ENCODE data around the gene HMGCS2.

Gene HMGCS2

DNA sequence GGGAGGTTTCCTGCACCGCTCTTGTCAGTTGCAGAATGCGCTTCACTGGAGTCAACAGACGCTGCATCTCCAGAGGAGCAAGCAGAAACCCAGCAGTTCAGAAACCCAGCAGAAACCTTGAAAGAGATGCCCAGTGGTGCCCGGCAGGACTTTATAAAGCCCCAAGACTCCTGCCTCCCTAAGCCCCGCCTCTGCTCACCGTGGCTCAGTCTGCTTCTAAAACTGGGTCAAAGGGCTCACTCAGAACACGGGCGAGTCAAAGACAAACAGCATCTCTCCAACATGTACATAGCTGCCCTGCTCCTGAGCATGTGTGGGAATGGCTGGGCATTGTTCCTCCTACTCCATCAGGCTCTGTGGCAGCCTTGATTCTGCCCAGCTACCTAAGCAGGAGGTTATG lies at the start of gene HMGCS2:
HMGCS2 (minus strand) TSS at position 128 of the 400 bp plus-strand sequence; CDS start at position 67, 61 bp downstream.
- DNase-seq (ENCODE audit: low read depth) = no peak

DNA sequence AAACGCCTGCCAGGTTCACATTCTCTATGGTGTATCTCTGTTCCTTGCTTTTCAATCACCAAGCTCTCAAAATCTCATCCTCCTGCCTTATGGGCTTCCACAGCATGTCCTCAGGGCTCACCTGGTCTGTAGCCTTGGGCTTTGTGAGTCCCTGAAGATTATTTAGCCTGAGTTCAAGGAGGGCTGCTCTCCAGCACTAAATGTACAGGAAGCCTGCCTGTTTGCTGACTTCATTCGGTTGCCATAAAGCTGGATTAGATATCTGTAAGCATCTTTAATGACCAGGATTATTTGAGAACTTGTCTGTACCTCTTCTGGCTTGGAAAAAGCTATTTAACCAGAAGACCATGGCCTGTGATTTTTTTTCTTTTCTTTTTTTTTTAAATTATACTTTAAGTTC lies 49.5 kb upstream of the HMGCS2 start:
- DNase-seq (ENCODE audit: low read depth) = no peak

DNA sequence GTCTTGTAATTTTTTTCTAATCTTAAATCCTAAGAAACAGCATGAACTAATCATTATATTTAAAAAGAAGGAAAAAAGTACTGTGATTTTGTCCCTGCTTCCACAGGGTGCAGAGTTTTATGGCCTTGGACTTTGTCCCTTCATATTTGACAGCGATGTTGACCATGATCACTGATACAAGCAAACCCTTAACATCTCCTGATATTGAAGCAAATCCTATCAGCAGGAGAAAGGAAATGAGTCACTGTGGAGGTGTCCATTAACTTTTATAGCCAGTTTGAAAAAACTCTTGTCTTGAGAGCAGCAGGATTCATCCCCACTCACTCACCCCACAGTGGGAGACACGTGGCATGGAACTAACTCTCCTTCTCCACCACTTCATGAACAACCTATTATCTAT lies 47.7 kb upstream of the HMGCS2 start:
- no peak for DNase-seq (ENCODE audit: low read depth)

DNA sequence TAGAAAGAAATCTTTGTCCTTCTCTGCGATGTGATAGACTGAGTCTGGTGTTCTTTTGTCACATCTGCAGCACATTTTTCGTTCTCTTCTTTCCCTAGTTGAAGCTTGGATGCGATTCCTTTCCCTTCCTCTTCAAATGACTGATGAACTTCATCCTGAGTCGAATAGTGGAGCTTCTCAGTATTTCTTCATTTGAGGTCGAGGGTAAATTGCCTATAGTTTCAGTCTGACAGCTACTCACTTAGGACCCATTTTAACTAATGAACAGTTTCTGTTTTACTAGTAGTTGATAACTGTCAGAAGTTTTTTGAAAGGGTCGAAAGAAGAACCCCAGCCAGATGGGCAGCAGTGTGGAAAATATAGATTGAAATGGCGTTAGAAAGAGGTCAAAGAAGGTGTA lies 47.2 kb upstream of the HMGCS2 start:
- DNase-seq (ENCODE audit: low read depth) = no peak

DNA sequence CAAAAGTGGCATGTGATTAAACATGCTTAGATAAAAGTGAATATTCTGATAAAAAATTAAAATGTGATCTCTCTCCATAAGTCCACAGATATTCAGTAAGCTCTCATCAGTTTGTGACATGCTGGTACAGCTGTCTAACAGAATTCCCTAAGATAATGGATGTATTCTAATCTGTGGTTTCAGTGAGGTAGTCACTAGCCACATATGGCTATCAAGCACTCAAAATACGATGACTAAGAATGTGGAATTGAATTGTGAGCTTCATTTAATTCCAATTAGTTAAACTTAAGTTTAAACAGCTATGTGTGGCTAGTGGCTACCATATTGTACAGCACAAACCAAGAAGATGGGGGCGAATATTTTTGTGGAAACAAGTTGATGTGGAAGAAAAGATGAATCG lies 46.7 kb upstream of the HMGCS2 start:
- DNase-seq (ENCODE audit: low read depth) = peak; percentile 5

DNA sequence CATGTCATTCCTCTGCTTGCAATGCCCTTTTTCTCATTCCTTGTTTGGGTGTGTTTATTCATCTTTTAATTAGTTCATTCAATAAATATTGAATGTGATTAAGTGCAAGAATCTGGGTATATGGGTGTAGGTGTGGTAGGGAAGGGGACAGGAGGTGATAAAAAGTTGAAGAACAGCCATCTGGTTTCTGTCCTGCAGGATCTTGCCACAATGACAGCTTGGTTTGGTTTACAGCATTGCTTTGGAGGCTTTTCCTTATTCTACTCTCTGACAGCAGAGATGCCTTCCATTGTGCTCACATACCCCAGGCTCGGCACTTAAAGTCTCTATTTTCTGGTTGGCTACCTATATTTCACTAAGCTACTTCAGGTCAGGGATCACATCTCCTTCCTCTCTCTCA lies 45.6 kb upstream of the HMGCS2 start:
- no peak for DNase-seq (ENCODE audit: low read depth)

DNA sequence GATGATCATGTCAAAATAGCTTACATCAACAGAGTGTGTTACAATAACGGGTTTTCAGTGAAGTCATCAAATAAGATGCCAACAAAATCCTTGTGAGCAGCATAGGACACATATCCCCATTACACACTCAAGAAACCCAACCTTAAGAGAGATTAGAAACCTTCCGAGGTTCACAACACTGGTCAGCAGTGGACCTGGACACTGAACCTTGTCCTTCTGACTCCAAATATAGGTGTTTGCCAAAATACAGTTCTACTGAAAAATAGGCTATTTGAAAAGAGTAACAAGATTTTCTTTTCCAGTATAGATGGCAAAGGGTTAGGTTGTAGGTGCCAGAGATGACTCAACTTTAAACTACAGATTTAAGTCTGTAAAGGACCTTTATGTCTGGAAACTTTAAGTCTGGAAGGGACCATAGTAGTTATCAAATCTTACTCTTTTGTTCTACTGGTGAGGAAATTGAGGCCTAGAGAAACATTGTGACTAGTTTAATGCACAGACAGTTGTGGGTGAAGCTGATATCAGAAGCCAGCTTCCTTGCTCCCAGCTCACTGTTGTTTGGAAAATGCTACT lies 43.4 kb upstream of the HMGCS2 start:
- DNase-seq (ENCODE audit: low read depth) = no peak

DNA sequence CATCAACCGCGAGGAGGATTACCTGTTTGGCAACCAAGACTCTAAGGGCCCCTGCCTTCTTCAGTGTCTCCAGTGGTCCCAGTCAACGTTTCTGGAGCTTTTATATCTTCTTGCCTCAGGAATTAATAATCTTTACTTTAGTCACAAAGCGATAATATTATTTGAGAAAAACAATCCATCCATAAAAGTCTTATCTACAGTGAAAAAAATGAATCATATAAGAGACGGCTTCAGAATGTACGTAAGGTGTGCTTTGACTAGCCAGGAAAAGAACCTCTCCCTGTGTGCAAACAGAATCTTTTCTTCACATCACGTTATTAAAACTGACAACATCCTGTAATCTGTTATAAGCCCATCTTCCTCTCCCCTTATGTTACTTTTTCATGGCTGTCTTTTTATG lies 42.7 kb upstream of the HMGCS2 start, which contains the start of gene REG4:
REG4 (minus strand) TSS at position 74 of the 400 bp plus-strand sequence. CDS start 2,691 bp downstream, outside the sequence.
- no peak for DNase-seq (ENCODE audit: low read depth)

DNA sequence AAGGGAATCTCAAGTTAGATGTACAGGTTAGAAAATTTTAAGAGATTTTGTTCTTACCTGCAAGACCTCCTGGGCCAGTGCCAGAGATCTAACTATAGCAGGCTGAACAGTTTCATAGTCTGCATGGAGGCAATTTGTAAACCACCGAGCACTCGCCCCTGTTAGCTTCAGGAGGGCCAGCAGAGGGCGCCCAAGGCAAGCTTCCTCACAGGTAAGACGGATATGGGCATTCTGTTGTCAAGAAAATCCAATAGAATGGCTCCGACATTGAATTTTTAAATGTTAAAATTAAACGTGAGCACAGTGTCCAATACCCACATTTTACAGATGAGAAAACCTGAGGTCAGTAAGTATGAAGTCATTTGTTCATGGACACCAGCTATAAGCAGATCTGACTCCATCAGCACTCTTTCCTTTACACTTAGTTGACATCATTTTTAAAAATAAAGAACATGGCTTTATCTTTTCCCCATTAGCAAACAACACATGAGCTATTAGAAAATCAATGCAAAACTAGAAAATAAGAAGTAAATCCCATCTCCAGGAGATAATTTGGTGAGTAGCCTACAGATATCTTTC lies 40.4 kb upstream of the HMGCS2 start:
- DNase-seq (ENCODE audit: low read depth) = no peak

DNA sequence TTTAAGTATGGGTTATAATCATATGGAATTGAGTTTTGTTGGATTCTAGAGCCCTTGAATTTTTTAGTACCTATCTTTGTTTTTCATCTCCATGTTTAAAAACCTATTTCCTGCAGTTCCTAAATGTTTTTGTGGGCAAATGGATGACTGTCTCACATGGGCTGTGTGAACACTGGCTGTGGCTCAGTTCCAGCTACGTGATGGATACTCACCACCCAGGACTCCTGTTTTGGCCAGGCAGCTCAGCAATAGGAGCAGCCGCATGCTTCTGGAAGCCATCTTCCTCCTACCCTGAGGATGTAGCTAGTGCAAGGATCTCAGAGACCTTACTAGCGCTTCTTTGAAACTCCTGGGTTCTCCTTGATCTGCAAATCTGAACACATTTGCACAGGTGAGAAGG lies 39.8 kb upstream of the HMGCS2 start:
- DNase-seq (ENCODE audit: low read depth) = no peak

DNA sequence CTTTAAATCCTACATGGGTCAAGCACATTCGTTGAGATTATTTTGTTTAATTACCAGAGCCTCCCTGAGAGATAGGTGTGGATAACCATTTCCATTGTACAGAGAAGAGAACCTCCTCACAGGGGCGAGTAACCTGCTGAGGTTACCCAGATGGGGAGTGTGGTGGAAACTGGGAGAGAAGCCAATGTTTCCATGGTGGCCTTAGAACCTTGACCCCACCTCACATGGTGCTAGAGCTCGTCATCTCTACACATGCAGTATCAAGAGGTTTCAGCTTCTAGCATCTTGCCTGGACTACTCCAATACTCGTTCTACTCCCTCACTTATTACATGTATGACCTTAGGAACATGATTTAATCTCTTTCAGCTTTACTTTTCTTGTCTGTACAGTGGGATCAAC lies 37.8 kb upstream of the HMGCS2 start:
- no peak for DNase-seq (ENCODE audit: low read depth)

DNA sequence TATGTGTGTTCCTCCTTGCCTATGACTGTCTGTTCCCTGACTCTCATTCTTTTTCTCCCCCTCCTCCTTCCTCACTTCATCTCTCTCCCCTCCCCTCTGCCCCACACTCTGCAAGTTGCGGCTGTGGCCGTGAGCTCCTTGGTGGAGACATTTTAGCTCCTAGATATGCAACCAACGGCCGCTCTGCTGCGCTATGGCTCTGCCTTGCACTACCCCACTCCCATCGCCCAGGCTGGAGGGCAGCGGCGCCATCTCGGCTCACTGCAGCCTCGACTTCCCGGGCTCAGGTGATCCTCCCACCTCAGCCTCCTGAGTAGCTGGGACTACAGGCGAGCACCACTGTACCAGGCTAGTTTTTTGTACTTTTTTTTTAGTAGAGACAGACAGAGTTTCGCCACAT lies 37.0 kb upstream of the HMGCS2 start:
- no peak for DNase-seq (ENCODE audit: low read depth)

DNA sequence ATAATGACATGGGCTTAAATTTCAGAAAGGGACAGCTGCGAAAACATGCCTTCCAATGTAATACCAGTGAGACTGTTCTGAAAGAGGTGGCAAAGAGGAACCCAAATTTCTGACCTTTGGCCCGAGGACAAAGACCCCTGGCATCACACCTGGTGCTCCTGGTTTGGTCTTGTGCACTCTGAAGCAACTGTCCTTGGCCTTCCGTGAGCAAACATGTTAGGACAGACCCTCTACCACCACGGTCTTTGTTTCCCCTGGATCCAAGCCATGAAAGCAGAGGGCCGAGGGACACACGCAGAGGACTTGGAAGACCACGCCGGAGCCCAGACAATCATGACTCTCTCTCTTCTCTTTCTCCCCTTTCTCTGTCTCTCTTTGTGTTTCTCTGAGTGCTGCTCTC lies 36.5 kb upstream of the HMGCS2 start:
- no peak for DNase-seq (ENCODE audit: low read depth)

DNA sequence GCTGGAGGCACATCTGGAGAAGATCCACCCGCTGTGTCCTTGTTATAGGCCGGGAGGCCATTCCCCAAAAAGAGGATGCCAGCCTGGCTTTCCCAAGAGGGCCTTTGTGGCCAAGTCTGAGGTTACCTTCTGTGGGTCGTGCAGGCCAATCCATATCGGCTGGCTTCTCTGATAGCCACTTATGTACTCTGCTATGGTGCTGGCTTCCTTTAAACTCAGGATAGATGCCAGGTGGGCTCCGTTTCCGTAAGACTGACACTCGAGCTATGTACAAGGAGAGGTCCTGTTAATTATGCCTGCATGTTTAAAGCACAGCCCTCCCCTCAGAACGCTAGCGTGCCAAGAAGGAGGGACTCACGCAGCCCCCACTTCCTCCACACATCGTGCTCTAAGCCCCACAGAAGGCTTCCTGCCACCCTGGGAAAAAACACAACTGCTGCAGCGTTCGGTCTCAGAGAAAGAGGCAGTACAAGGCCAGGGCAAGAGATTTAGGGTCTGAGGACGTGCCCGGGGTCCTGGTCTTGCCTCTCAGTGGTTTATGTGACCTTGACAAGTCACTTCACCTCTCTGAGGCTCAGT lies 31.0 kb upstream of the HMGCS2 start:
- DNase-seq (ENCODE audit: low read depth) = no peak

DNA sequence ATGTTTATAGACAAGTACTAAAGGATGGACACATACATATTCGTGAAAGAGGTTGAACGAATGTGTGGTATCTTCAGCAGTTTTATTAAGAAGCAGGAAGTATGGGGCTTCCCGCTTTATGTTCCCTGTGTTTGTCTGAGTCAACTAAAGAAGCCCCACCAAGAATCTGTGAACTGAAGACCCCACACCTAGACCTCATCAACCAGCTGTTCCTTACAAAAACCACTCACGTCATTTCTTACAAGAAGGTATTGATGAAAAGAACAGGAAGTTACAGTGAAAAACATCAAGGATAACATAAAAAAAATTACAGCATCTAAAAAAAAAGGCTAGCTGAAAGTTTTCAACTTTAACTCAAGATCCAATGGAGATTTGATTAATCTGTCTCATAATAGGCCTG lies 30.3 kb upstream of the HMGCS2 start:
- DNase-seq (ENCODE audit: low read depth) = no peak

DNA sequence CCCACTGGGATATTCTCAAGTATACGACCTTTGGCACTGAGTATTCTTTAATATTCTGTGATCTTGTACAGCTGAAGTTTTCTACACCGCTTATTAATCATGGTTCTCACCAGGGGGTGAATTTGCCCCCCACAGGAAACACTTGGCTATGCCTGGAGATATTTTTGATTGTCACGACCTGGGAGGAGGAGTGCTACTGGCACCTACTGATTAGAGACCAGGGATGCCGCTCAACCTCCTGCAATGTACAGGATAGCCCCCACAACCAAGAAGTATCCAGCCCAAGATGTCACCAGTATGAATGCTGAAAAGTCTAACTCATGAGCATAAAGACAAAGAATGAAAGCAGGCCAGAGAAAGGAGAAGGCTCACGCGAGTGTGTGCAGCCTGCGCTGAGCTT lies 28.9 kb upstream of the HMGCS2 start:
- DNase-seq (ENCODE audit: low read depth) = no peak

DNA sequence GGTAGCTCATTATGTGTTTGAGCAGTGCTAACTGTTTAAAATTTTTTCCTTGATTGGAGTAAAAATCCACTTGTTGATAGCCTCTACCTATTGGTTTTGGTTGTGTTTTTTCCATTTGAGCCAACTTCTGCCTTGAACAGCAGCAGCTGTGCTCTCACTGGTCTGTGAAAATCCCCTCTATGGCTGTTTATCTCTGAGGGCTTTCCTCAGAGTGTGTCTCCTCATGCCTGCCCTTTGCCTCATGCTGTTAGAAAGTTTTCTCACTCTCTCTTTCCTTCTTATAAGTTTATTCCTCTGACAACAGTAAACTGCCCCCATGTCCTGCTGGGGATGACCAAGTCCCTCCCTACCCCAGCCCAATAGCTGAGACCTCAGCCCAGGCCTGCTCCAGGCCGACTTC lies 28.5 kb upstream of the HMGCS2 start:
- no peak for DNase-seq (ENCODE audit: low read depth)

DNA sequence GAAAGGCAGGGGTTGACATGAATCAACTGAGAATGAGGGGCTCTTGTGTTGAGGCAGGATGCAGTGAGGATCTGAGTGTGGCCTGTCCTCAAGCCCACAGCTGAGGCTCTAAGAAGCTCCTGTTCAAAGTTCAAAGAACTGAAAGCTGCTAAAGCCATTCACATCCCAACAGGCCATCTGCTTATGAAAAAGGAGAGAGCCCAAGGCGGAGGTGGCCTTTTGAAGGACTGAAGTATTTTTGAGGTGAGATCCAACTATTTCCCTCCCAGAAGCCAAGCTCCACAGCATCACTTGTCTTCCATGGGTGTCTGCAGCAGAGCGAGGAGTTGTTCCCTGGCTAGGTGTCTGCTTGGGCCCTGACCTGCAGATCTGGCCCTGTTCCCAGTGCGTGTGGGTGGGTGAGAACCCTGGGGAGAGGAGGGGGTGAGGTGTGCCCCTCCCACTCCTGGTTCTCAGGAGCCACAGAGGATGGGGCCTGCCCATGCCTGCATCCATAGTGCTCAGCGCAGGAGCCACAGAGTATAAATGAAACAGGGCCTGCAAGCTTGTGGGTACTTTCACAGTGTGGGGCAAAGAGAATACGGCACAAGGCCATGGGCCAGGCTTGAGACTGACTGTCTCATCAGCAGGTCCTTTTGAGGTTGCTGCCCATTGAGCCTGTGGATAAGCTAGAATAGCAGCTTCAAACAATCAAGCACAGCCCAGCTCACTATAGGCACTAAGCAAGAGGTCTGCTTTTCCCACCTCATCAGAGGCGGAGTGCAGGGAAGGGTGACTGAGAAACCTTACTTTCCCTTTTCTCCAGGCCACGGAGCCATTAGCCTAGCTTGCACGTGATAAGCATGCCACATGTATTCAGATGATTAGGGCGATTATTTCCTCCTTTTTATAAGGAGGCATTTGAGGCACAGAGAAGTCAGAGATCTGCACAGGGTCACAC lies 26.8 kb upstream of the HMGCS2 start:
- DNase-seq (ENCODE audit: low read depth) = no peak

DNA sequence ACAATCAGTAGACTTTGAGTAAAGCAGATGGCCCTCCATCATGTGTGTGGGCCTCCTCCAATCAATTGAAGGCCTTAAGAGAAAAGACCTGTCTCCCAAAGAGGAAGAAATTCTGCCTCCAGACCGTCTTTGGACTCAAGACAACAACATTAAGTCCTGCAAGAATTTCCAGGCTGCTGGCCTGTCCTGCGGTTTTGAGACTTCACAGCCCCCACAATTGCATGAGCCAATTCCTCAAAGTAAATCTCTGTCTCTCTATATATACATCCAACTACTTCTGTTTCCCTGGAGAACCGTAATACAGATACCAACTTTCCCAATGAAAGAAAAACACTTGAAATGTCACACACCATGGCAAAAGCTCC lies 26.2 kb upstream of the HMGCS2 start:
- no peak for DNase-seq (ENCODE audit: low read depth)

DNA sequence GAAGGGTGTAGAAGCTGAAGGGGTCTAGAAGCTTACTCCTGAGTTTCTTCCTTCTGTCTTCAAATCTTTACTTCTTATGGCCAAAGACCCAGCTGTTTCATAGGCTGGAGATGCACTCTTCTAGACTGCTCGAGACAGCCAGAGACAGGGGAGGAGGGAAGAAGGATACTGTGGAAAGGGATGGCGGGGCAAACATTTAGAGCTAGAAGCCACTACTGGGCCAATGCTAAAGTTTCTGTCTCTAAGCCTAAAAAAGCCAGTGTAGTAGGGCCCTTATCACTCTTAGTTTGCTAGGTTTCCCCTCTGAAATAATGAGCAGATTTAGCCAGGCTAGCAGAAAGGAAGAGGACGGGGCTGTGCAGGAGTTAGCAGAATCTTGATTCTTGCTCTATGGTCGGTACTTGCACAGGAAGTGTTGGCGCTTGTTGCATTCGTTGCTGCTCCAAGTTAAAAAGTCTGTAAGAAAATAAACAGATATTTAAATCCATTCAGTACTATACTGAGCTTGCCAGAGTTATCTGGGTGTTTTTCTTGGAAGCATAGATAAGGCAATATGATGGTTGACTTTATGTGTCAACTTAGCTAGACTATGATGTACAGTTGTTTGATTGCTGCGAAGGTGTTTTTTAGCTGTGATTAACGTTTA lies 25.6 kb upstream of the HMGCS2 start:
- no peak for DNase-seq (ENCODE audit: low read depth)

DNA sequence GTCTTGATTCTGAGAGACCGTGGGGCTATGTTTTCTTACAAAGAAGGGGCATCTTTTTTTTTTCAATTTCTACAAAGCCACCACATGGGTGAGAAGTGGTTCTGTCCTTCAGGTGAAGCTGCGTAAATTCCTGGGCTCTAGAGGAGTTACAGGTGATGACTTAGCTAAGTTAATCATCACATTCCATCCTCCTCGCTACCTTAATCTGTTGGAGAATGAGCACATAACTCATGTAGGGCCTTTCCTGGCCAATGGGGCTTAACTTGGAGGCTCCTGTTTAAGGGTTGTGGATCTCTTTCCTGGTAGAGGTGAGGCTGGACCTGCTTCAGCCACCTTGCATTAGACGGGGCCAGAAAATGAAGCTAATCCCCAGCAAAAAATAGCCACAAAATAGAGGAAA lies 22.7 kb upstream of the HMGCS2 start:
- DNase-seq (ENCODE audit: low read depth) = no peak

DNA sequence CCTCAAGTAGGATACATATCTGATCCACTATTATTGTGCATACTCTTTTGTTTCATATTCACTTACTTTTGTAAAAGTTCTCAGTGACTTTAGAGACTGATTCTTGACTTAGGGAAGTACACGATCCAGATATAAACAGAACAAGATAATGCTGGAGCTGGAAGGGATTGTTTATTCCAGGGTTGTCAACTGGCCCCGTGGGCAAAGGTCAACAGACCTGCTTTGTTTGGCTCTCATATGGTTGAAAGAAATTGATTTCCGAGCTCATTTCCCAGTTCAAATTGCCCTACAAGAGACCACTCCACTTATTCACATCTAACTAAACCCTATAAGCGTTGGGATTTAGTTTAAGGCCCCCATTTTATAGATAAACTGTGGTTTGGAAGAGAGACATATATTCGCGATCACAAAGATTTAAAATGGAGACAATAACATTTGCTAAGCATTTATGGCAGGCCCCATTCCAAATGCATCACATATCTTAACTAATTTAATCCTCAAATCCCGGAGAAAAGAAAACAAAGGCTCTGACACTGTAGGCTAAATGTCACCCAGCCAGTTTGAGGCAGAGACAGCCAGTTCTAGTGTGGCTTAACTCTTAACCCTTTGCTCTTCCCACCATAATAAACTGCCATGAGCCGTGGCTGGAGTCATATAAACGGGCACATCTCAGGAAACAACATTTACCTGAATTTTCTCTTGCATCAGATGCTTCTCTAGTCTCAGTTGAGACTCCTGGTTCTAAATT lies 21.9 kb upstream of the HMGCS2 start:
- no peak for DNase-seq (ENCODE audit: low read depth)
